Natural killer cell (primary cell): ENCODE results near the gene REELD1. TPM values are rescaled to one million over a fixed set of nuclear protein-coding genes. Genes with fewer than 3 reads are reported as not detected.

Experiments used
- ATAC-seq, 3 donors: fragments of 150-1000 bp in 2 of 3; fragments of 200-7000 bp in 1 of 3; cut with Tn5 transposase; 1 replicate in 1 of 3; 2 replicates in 2 of 3; pipeline ENCODE4 v1.10.0; 2021; ENCODE audit warnings: mild to moderate bottlenecking in 2 of 3, moderate library complexity in 2 of 3
- DNase-seq, 2 donors: peaks; one replicate each; pipeline versions ENCODE4 v3.0.0 to v3.0.0-alpha.2; 2013 to 2021; ENCODE audit warnings: mixed read lengths in 1 of 2
- H3K27ac ChIP-seq: one replicate; pipeline ENCODE4 v1.5.1; 2013; ENCODE audit warnings: mild to moderate bottlenecking, low read length
- H3K27me3 ChIP-seq: one replicate; pipeline ENCODE4 v1.6.1; 2013; ENCODE audit warnings: low read length; ENCODE audit not compliant: control insufficient read depth, insufficient read depth
- H3K36me3 ChIP-seq: one replicate; pipeline ENCODE4 v1.6.1; 2013; ENCODE audit warnings: low read length; ENCODE audit not compliant: control insufficient read depth, insufficient read depth
- H3K4me1 ChIP-seq: one replicate; pipeline ENCODE4 v1.6.1; 2013; ENCODE audit warnings: low read length; ENCODE audit not compliant: control insufficient read depth, insufficient read depth
- H3K4me3 ChIP-seq: one replicate; pipeline ENCODE4 v1.5.1; 2013; ENCODE audit warnings: low read length
- H3K9me3 ChIP-seq: one replicate; pipeline ENCODE4 v1.6.1; 2013; ENCODE audit warnings: low read length; ENCODE audit not compliant: control insufficient read depth, insufficient read depth
- H3K27ac Mint-ChIP-seq, 2 donors: one replicate each; pipeline ENCODE4 v1.8.0; 2022; ENCODE audit warnings: mild to moderate bottlenecking in 2 of 2, mixed read lengths in 2 of 2, moderate library complexity in 1 of 2
- H3K27me3 Mint-ChIP-seq, 2 donors: one replicate each; pipeline ENCODE4 v1.8.0; 2022; ENCODE audit warnings: low read depth in 2 of 2, mixed read lengths in 2 of 2
- H3K36me3 Mint-ChIP-seq: one replicate; pipeline ENCODE4 v1.8.0; 2022; ENCODE audit warnings: mixed read lengths
- H3K4me1 Mint-ChIP-seq, 2 donors: one replicate each; pipeline ENCODE4 v1.8.0; 2022; ENCODE audit warnings: mixed read lengths in 2 of 2
- H3K4me3 Mint-ChIP-seq: one replicate; pipeline ENCODE4 v1.8.0; 2022; ENCODE audit warnings: mild to moderate bottlenecking, moderate library complexity, mixed read lengths
- H3K9me3 Mint-ChIP-seq, 2 donors: one replicate each; pipeline ENCODE4 v1.8.0; 2022; ENCODE audit warnings: mixed read lengths in 2 of 2
- CTCF ChIP-seq: fragments of 200-600 bp; IDR thresholded peaks from one replicate; pipeline ENCODE4 v1.8.0; 2022; ENCODE audit warnings: antibody characterized with exemption
- WGBS: methylation state at CpG from one replicate; pipeline ENCODE4 v1.1.7; 2013; ENCODE audit warnings: missing lambda C conversion rate; ENCODE audit not compliant: insufficient coverage; 5-methylcytosine and 5-hydroxymethylcytosine counted together
- intact Hi-C: fragments of 100-400 bp; cut with micrococcal nuclease; formaldehyde crosslinking; loops from one replicate; pipeline ENCODE4 v1.14.2; 2022
- total RNA-seq, 4 donors: library from RNA; stranded (reverse); fragments of 120-200 nt in 1 of 4; gene quantifications; one replicate each; pipeline versions ENCODE4 v1.2.3 to v1.2.4, GENCODE V29; 2013 to 2022

The REELD1 gene
- total RNA-seq, 3 donors from 2014 or later (not counting 1 experiment from before 2014, with no cell fraction given): 0.72 to 2.2 (median 1.1) TPM

DNA sequence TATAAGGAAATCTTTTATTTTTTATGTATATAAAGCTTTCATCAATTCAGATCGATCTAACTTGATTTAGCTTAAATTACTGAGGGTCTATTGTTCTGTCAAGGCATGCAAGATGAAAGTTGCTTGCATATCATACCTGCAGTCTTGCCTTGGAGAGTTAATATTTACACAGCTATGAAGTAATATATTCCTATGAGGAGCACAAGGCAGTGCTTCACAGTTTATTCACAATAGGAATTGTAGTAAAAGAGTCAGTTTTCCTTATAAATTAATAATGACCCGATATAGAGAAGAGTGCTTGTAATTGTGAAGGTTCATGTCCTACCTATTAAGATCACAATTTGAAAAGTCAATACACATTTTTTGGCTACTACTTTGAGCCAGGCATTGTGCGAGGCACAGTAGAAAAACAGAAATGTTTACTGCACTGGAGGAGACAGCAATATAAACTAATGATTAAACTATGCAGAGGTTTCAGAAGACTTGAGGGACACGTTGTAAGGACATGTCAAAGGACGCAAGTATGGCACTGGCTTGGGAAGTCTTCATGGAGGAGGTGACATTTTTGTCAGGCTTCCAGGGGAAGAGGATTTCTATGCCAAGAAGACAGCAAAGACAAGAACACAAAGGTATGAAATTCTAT is 38.8 kb downstream of the REELD1 start:
- ATAC-seq (no peak), DNase-seq (no peak)

DNA sequence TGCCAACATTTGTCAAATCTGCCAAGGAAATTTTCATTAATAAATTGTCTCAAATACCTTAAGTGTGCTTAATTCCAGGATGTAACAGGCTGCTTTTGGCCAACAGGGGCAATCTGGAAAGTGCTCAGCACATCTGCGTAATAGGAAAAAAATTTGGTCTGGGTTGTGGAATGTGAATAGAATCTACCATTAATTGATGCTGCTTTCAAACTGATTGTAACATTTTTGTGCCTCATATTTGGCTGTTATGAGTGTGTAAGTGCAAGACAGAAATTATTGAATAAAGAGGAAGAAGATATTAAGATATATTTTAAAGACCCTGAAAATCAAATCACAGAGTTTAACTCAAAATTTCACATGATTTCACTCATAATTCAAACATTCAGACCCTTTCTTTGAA is 41.1 kb downstream of the REELD1 start:
- H3K4me1 Mint-ChIP-seq: no peaks in the 10 kb centered on the region
- peaks cover 6% of the 10 kb centered on the region for H3K36me3 Mint-ChIP-seq
- no peak overlapping the region for H3K4me3 ChIP-seq
- H3K4me1 ChIP-seq: no peaks in the 10 kb centered on the region
- no peaks in the 10 kb centered on the region for H3K9me3 Mint-ChIP-seq
- H3K27ac ChIP-seq: no peak overlapping the region
- no peak for DNase-seq
- ATAC-seq: no peak
- peaks cover 11% of the 10 kb centered on the region for H3K36me3 ChIP-seq
- intact Hi-C loops: no loop called here
- H3K4me3 Mint-ChIP-seq: no peak overlapping the region
- no peaks in the 10 kb centered on the region for H3K9me3 ChIP-seq
- no peaks in the 10 kb centered on the region for H3K27me3 Mint-ChIP-seq
- TF ChIP-seq CTCF: no peak
- H3K27me3 ChIP-seq: no peaks in the 10 kb centered on the region
- H3K27ac Mint-ChIP-seq: no peak overlapping the region
- 100% methylated on average over 1 of the region's 1 CpG for WGBS

More for the DNA sequence above, 38.8 kb downstream of the REELD1 start:
- TF ChIP-seq CTCF: no peak
- no peak overlapping the region for H3K27ac ChIP-seq
- Mint-ChIP-seq H3K27me3 (no peaks in the 10 kb centered on the region), H3K4me1 (no peaks in the 10 kb centered on the region), H3K27ac (no peak overlapping the region), H3K9me3 (no peaks in the 10 kb centered on the region), H3K36me3 (peaks cover 6% of the 10 kb centered on the region), H3K4me3 (no peak overlapping the region)
- H3K9me3 ChIP-seq: no peaks in the 10 kb centered on the region
- no peak overlapping the region for H3K4me3 ChIP-seq
- no peaks in the 10 kb centered on the region for H3K27me3 ChIP-seq
- 94% methylated on average over 3 of the region's 5 CpGs for WGBS
- no peaks in the 10 kb centered on the region for H3K4me1 ChIP-seq
- intact Hi-C loops: no loop called here
- peaks cover 10% of the 10 kb centered on the region for H3K36me3 ChIP-seq

DNA sequence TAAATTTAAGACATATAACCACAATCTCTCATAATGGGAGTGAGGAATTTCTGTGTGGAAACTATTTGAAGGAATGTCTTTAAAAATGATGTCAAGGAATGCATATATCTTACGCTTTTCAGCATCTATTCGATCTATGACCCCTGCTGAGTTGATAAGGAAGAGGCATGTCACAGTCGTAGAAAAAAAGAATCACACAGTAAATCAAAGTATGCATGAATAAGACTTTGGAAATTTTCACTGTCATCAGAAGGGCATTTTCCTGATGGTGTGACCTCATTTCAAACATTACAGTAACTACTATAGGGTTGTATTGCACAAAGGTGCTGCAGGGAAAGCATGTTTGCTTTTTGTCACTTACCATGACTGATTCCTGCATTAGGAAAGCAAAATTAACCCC is 41.5 kb downstream of the REELD1 start:
- H3K4me3 ChIP-seq: no peak overlapping the region
- no peak for TF ChIP-seq CTCF
- H3K27ac Mint-ChIP-seq: no peak overlapping the region
- H3K4me3 Mint-ChIP-seq: no peak overlapping the region
- H3K36me3 Mint-ChIP-seq: peaks cover 6% of the 10 kb centered on the region
- no peaks in the 10 kb centered on the region for H3K27me3 ChIP-seq
- no peaks in the 10 kb centered on the region for H3K4me1 ChIP-seq
- no peaks in the 10 kb centered on the region for H3K9me3 ChIP-seq
- peaks cover 11% of the 10 kb centered on the region for H3K36me3 ChIP-seq
- H3K27me3 Mint-ChIP-seq: no peaks in the 10 kb centered on the region
- ATAC-seq (no peak), DNase-seq (no peak)
- H3K27ac ChIP-seq: no peak overlapping the region
- intact Hi-C loops: no loop called here
- H3K9me3 Mint-ChIP-seq: no peaks in the 10 kb centered on the region
- H3K4me1 Mint-ChIP-seq: no peaks in the 10 kb centered on the region
- 94% methylated on average over 3 of the region's 3 CpGs for WGBS

GRCh38 chr4:146256328-146256727 is 42.0 kb downstream of the REELD1 start:
- Mint-ChIP-seq H3K4me3 (no peak overlapping the region), H3K36me3 (peaks cover 6% of the 10 kb centered on the region), H3K4me1 (no peaks in the 10 kb centered on the region), H3K27me3 (no peaks in the 10 kb centered on the region), H3K9me3 (no peaks in the 10 kb centered on the region), H3K27ac (no peak overlapping the region)
- Histone ChIP-seq H3K36me3 (peaks cover 11% of the 10 kb centered on the region), H3K9me3 (no peaks in the 10 kb centered on the region), H3K4me1 (no peaks in the 10 kb centered on the region), H3K27ac (no peak overlapping the region), H3K27me3 (no peaks in the 10 kb centered on the region), H3K4me3 (no peak overlapping the region)
- DNase-seq (no peak), ATAC-seq (no peak)
- 100% methylated on average over 1 of the region's 1 CpG for WGBS
- intact Hi-C loops: no loop called here
- TF ChIP-seq CTCF: no peak
